Measurements from ENCODE around the gene DHRSX.
"Not testable (repeated sequence)": the region's sequence is repeated elsewhere in the genome, so short reads cannot be mapped to it uniquely, and the experiment has no call there.

DHRSX gene

GRCh38 chrX:2423899-2424298 is 76.9 kb downstream of the DHRSX start:
- ATAC-seq = no peak

- peak in 1 of 2 donors; percentile 51 for ATAC-seq
Observed at GRCh38 chrX:2423282-2423681, 77.5 kb downstream of the DHRSX start.

DNA sequence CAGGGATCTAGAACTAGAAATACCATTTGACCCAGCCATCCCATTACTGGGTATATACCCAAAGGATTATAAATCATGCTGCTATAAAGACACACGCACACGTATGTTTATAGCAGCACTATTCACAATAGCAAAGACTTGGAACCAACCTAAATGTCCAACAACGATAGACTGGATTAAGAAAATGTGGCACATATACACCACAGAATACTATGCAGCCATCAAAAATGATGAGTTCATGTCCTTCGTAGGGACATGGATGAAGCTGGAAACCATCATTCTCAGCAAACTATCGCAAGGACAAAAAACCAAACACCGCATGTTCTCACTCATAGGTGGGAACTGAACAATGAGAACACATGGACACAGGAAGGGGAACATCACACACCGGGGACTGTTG is 81.4 kb downstream of the DHRSX start:
- not testable (repeated sequence) for ATAC-seq

- ATAC-seq = no peak
Observed at GRCh38 chrX:2418000-2418399, 82.8 kb downstream of the DHRSX start.

DNA sequence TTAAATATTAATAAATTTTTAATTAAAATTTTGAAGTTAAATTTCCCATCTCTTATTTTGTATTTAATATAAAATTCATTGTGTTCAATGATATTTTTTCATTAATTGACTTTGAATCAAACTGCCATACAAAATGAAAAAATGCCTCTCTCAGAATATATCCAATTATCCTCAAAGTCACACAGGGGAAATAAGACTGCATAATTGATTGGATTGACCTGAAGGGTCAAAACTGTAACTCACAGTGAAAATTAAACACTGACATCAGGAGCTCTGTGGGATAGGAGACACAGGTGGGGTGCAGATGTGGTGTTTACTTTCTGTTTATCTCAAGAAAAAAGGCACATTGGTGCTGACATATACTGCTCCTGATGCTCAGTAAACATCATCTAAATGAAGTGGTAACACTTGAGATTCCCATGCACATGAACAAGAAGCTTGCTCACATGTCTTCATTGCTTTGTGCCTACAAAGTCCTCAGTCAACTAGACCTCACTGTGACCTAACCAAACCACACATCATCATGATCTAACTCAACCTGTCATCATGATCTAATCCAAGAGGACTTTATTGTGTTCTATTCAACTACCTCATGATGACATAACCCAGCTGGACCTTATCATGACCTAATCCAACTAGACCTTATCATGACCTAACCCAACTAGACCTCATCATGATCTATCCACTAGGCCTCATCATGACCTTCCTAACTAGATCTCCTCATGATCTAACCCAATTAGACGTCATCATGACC is 83.7 kb downstream of the DHRSX start:
- ATAC-seq = no peak

- no peak for ATAC-seq
Observed at GRCh38 chrX:2414384-2414783, 86.4 kb downstream of the DHRSX start.

- ATAC-seq = no peak
Observed at GRCh38 chrX:2413969-2414368, 86.8 kb downstream of the DHRSX start.

DNA sequence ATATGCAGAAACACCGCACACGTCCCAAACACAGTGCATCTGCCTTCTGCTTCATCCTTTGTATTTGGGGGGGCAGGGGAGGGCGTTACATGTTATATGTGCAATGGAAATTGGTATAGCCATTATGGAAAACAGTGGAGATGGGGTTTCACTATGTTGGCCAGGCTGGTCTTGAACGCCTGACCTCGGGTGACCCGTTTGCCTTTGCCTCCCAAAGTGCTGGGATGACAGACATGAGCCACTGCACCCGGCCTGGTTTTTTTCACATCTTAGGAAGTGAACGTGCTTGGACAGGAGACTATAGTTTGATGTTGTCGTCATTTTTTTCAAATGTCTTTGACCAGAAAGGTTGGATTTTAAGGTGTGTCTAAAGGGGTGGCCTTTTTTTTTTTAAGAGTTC is 88.6 kb downstream of the DHRSX start:
- no peak for ATAC-seq

- ATAC-seq = no peak
Observed at GRCh38 chrX:2410279-2411020, 90.3 kb downstream of the DHRSX start.

DNA sequence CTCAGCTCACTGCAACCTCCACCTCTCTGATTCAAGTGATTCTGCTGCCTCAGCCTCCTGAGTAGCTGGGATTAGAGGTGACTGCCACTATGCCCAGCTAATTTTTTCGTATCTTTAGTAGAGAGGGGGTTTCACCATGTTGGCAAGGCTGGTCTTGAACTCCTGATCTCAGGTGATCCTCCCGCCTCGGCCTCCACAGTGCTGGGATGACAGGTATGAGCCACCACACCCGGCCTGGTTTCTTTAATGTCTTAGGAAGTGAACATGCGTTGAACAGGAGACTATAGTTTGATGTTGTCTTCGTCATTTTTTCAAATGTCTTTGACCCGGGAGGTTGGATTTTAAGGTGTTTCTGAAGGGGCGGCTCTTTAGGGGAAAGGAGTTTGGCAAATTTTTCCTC is 91.0 kb downstream of the DHRSX start:
- no peak for ATAC-seq

GRCh38 chrX:2408856-2409255 is 91.9 kb downstream of the DHRSX start:
- ATAC-seq = no peak

GRCh38 chrX:2406891-2407518 is 93.8 kb downstream of the DHRSX start:
- no peak for ATAC-seq

DNA sequence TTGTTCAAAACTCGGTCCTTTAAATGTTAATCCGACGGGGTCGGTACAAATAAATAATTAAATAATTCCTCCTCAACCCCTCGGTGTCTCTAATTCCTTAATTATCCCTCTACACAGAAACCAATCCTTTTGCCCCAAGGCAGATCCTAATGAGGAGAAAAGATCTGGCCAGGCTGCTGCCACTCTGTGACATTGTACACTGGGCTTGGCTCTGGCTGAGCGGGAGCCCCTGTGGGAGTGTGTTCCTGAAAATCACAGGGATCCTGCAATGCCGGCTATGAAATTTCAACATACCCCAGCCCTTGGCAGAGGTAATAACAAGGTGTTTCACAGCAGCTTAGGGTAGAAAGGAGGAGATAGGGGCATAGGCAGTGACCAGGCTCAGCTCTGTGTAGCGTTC is 96.0 kb downstream of the DHRSX start:
- no peak for ATAC-seq

DNA sequence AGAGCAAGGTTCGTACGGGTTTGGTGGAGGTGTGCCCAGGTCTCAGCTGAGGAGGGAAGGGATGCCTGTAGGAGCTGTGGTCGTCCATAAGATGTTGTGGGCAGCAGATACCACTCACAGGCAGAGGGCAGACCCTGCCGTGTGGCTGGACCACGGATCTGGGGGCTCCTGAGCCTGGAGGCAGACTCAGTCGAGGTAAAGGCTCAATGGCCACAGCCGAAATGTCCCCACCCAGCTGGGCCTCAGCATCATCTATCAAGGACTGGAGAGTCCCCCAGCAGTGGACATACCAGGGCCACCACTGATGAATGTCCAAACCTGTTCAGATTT is 98.5 kb downstream of the DHRSX start:
- ATAC-seq = no peak

DNA sequence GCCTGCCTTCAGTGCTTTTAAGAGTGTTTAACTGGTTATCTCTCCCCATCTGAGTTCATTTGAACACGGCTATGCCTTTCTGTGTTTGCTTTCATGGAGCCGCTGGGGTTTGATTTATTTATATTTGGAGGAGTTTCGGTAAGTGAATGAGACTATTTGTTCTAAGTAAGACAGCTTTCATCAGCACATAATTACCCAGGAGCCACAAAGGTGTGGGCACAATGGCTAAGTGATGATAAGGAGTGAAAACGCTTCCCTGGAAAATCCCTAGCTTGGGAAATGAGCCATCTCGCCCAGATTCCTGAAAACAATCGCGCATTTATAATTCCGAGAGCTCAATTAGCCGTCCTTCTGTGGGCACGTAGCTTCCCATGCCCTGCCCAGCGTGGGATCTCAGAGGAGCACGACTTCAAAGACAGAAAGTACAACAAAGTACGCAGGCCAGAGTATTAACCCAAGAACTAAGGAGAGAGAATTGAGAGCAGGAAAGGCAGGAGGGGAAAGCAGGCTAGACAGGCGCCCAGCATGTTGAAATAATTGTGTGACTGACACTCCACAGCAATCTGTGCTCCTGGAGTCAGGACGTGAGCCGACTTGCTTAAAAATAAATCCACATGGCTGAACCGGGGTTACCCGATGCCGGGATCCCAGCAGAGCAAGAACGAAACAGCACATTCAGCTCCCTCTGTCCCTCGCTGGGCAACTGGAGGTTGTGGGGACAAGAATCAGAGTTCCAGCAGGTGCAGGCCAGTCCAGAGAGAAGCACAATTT is 99.0 kb downstream of the DHRSX start:
- no peak for ATAC-seq

DNA sequence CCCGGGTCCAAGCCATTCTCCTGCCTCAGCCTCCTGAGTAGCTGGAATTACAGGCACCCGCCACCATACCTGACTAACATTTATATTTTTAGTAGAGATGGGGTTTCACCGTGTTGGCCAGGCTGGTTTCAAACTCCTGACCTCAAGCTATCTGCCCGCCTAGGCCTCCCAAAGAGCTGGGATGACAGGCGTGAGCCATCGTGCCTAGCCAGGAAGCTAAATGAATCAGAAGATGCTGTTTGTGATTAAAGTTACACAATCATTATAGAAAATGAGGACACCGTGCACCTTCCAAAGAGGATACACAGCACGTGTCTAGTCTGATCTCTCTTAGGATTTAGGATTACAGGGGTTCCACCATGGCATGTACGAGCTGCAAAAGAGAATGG is 99.6 kb downstream of the DHRSX start:
- no peak for ATAC-seq

- no peak for ATAC-seq
Observed at GRCh38 chrX:2398064-2398656, 102.6 kb downstream of the DHRSX start.

- no peak for ATAC-seq
Observed at GRCh38 chrX:2397229-2398063, 103.3 kb downstream of the DHRSX start.

DNA sequence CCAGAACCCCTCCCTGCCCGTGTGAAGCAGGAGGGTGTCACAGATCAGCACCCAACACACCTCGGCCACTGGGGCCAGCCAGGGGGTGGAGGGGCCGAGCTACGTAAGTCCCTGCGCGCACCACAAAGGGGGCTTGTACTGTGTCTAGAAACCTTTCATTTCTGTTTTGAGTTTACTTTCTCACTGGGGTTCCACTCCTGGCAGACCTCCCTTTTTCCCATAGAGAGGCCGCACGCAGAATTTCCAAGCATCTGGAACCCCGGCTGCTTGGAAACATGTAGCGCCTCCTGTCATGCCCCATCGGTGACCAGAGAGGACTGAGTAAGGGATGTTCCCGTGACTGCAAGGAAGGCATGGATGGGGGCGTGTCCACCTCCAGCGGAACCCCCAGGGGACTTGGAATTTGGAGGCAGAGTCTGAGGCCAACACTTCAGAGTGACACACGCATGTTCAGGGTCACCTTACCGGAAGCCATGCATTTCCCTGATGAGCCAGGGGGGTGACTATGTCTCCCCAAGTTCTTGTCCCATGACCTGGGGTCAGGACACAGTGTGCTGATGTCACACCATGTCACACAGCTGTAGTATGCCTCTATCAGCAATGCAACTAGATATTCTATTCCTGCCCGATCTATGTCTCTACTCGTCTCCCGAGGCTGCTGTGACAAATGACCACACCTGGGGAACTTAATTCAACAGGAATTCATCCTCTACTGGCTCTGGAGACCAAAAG is 105.3 kb downstream of the DHRSX start:
- ATAC-seq = no peak

GRCh38 chrX:2391869-2392606 is 108.7 kb downstream of the DHRSX start:
- ATAC-seq = no peak

- ATAC-seq = no peak
Observed at GRCh38 chrX:2390754-2391153, 110.0 kb downstream of the DHRSX start.

All from activated CD4-positive, CD25-positive, alpha-beta regulatory T cell treated with anti-CD3 and anti-CD28 coated beads, Interleukin-2, amount 50 U/mL, for 24 hours (primary cell).